Activated naive CD4-positive, alpha-beta T cell treated with anti-CD3 and anti-CD28 coated beads, Interleukin-2, amount 50 U/mL, for 16 hours (primary cell): ENCODE measurements around the gene EFCAB13.

ENCODE experiments used
- DNase-seq: peaks from one replicate; pipeline ENCODE4 v3.0.0-alpha.2; 2020

Gene EFCAB13, protein sequence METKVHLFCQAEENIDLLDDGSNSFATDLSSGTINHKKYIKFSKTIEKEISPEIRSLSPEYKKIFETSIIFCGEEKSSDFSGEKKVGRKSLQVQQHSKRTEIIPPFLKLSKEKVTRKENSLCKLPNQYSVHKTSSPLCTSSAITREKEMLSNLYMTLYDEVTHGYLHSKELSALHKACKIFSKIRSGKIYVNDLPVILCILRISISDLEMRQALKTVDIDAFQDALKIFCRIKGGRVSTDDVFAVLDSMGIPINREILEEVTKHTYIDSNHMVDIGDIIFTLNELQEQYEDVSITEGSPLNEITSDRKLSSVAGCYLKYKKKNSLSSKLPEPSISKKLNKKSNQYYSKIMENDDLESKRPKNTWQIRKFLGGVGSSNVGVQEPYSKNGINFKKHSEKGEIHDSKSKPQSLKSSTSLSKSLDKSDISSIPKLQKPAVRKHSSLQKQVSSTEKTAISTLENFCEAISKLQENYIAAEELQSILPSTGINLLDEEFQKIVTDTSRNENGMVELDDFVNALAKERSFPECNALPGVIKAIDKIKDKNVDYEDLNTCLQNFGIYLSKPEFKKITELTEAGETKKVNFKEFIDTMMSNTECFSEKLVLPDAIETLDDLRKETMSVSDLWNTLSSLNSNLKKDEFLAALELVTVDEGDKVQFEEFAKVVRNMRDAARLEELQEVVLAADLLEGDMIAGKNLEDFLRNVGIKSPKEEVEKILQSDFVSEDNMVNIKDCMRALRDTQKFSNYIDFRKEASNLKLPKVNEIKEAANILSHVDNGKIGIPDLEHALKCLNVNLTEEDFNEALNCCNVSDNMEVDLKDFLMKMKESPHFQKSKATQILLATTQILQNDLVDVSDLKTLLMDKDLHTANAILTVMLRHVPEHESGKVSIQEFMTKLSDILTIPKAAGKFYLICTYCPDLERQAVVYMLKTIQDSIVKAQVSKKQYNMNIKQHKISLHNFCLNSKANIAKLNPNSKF

DNA sequence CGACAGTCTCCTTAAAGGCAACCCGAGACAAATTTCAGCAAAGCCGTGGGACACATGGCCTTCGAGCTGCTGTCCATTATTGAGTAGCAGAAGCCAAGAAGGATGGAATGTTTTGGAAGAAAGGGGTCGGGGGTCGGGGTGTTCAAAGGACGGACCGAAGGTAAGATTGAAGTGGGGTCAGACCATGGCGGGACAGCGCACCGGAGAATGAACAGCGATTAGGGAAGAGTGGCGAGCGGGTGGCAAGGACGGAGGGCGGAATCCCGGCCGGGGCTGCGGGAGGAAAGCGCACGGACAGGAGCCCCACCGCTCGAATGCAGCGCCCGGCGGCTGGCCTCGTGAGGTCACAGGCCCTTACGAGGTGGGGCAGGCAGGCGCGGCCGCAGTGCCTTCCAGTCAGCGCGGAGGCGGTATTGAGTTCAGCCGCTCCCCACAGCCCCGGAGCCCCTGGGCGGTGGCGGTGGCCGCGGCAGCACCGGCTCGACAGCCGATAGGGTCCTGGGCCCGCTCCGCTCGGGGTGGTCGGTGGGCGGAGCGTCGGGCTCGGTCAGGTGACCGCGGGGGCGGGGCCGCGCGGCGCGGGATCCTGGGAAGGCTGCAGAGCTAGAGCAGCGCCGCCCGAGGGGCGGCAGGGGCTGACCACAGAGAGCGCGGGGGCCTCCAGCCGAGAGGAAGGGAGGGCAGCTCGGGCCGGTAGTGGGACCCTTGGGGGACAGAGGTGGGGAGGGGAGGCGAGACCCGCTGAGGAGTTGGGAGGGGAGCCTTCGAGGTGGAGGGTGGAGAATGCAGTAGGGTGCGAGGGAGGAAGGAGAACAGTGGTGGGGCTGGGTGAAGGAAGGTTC, at the start of gene EFCAB13:
Gene EFCAB13 (plus strand): TSS at position 574 of the 842 bp plus-strand sequence. CDS start 4,399 bp downstream, outside the sequence.
- peak; percentile 82 for DNase-seq

DNA sequence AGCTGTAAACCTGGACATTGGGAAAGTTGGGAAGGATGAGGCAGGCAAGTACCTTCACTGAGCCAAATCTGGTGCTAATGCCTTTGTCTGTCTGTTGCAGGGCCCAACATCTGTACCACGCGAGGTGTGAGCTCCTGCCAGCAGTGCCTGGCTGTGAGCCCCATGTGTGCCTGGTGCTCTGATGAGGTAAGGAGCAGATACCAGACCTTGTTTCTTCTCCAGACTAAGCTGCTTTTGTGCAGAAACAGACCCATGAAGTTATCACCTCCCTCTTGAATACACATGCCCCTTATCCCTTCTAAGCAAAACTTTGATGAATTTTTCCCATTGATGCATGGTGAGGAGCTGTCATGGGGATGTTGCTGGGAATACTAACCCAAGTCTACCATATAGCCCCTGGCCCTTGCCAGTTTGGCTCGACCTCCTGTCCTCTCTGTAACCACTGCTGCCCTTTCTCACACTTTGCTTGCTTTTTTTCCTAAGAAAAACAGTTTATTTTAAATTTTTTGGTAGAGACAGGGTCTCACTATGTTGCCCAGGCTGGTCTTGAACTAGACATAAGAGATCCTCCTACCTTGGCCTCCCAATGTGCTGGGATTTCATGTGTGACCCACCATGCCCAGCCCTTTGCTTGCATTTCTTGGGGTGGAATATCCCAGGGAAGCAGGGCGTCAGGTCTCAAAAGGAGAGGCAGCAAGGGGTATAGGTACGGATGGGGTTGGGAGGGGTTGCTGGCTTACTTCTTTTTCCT, 49.3 kb upstream of the EFCAB13 start:
- DNase-seq: no peak

DNA sequence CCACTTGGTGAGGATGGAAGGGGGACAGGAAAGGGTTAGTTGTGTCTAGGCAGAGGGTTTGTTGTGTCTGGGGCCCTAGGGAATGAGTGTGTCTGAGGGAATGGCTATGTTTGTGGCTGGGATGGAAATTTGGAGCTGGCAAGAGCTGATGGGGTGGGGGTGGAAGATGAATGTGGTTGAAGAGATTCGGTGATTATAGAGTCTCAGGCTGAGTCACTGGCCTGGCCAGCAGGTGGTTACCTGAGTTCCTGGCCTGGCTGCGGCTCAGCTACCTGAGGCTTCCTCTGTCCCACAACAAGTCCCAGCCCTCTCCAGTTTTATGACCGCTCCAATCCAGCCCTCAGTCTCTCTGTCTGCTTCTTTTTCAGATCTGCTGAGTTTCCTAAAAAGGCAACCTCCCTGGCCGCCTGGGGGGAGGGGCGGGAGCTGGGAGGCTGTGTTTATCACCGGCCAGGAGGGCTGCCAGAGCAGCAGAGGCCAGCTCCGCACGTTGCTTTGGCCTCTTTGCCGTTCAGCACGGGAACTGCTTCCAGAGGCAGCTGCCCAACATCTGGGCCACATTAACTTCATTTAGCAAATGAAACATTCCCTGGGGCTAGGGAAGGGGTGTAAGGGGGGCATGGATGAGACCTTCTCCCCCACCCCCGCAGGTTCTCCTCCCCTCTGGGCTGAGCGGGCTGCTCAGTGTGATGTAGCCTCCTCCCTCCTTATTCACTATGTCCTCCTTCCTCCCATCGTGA, 48.3 kb upstream of the EFCAB13 start:
- no peak for DNase-seq

DNA sequence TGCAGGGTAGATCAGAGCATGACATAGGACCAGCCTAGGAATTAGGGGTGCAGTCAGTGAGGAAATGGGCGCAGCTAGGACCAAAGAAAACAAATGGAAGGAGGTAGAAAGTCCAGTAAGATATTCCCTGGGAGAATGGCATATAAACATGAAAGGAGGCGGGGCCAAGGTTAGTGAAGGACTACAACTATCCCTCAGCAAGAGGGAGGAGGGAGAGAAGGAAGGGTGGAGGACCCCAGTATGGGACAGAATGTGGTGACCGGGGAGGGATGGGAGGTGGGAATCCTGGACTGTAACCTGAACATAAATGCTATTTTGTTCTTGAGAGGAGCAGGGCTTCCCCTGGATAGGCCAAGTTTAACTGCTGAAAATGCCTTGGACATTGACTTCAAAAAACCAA, 47.3 kb upstream of the EFCAB13 start:
- DNase-seq: no peak

GRCh38 chr17:47276868-47277267, 46.9 kb upstream of the EFCAB13 start:
- DNase-seq: no peak

DNA sequence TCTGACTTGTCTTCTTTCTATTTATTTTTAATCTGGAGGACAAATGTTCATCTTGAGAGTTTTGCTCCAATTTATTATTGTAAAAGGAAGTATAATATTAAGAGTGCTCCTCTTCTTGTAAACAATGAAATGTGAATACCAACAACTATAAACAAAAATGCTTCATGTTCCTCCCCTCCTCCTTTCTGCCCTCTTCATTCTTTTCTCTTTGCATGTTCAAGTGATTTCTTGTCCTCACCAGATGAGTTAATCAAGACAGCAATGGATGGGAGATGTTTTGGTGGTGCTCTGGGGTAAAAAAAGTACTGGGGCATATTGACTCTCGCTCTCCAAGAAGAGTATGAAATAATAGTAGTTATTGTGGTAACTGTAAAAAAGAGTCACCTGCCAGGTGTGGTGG, 45.8 kb upstream of the EFCAB13 start:
- no peak for DNase-seq

DNA sequence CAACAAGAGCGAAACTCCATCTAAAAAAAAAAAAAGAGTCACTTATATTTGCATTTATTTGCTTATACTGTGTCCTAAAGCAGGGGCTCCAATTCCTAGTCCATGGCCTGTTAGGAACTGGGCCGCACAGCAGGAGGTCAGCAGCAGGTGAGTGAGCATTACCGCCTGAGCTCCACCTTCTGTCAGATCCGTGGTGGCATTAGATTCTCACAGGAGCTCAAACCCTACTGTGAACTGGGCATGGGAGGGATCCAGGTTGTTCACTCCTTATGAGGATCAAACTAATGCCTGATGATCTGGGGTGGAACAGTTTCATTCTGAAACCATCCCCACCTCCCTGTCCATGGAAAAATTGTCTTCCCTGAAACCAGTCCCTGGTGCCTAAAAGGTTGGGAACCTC, 45.2 kb upstream of the EFCAB13 start:
- no peak for DNase-seq

DNA sequence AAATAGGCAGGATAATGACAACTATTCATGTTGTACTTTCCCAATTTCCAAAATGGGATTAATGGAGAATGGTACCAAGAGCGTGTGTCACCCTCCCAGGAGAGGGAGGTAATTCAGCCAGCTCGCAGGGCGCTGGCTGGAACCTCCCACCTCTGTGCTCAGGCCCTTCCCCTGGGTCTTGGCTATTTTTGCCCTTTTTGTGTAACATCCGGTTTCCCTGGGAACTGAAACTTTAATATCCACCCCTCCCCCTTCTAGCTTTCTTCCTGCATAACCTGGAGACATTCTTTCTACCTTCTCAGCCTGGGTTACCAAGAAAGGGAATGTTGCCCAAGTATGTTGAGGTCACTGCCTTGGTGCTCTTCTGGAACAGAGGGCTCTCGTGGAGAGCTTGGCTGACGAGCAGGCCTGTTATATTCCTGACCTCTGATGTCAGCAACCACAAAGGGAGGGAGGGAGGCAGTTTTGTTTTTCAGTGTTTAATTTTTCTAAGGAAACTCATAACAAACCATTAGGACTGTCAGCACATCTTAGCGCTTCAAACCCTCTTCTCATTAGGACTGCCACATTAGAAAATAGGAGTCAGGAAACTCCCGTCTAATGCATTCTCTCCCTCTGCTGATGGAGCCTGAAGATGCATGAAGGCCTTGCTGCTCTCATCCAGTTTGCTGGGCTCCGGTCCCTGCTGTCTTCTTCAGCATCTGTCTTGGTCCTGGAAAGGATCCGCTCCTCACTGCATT, 44.5 kb upstream of the EFCAB13 start:
- DNase-seq: no peak

DNA sequence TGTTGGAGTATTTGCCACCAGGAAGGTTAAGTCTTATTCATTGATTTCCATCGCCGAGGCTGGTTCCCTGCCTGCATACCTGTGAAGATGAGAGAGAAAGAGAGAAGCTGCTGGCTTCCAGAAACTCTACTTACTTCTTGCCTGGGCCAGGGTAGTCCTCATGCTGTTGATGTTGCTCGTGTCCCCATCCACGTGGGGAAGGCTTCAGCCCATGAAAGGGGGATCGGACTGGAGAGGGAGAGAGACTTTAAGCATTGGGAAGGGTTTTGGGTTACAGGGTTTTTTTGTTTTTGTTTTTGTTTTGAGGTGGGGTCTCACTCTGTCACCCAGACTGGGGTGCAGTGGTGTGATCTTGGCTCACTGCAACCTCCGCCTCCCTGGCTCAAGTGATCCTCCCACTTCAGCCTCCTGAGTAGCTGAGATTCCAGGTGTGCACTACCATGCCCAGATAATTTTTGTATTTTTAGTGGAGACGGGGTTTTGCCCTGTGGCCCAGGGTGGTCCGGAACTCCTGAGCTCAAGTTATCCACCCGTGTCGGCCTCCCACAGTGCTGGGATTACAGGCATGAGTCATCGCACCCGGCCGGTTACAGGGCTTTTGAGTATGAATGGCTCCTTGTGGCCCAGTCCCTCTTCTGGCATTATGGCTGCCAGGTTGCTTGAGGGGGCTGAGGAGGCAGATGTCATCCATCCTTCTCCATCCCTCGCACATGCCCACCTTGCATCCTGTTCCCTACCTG, 43.5 kb upstream of the EFCAB13 start:
- DNase-seq: no peak

DNA sequence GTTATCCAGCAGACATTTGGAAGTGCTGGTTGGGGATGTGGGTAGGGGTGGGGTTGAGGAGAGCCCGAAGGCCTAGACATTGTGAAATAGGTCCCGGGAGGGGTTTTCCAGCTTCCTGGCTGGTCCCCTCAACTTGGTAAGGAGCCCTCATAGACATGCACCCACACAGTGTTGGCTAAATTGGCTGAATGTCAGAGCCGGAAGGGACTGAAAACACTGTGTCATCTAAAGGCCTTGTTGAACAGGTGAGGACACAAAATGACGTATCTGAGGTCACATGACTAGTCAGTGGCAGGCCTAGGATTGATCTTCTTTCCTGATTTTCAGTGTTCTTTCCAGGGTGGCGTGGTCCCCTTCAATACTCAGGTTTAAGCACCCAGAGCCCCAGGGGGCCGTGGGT, 42.5 kb upstream of the EFCAB13 start:
- no peak for DNase-seq

GRCh38 chr17:47285003-47285402, 38.8 kb upstream of the EFCAB13 start:
- DNase-seq: no peak

- DNase-seq: no peak
Measured at GRCh38 chr17:47286198-47286914, 37.4 kb upstream of the EFCAB13 start.

GRCh38 chr17:47287068-47287467, 36.7 kb upstream of the EFCAB13 start:
- no peak for DNase-seq

DNA sequence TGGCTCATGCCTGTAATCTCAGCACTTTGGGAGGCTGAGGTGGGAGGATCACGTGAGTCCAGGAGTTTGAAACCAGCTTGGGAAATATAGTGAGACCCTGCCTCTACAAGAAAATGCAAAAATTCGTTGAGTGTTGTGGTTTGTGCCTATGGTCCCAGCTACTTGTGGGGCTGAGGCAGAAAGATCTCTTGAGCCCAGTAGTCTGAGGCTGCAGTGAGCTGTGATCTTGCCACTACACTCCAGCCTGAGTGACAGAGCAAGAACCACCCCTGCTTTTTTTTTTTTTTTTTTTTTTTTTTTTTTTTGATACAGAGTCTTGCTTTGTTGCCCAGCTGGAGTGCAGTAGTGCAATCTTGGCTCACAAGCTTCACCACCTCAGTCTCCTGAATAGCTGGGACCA, 36.1 kb upstream of the EFCAB13 start:
- DNase-seq: no peak

DNA sequence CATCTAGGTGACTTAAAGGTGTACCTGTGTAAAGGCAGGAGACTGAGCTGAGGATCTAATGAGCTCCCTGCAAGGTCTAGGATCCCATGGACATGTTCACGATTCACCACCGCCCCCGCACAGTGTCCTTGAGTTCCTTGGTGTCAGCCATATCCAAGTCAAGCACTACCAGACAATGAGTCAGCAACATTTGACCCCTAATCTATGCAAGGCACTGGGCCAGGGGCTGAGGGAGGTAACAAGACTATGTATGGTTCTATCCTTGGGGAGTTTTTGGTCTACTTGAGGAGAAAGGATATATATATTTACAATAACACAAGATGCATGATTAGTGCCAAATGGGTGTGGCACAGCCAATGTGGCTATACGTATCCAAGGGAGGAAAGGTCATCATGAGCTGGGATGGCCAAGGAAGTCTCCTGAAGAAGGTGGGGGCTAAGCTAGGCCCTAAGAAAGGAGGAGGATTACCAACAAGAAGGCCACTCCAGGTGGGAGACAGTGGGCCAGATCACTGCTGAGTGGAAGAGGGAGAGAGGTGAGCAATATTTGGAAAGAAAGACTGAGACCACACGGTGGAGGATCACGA, 35.1 kb upstream of the EFCAB13 start:
- DNase-seq: no peak

GRCh38 chr17:47289302-47289701, 34.5 kb upstream of the EFCAB13 start:
- no peak for DNase-seq

DNA sequence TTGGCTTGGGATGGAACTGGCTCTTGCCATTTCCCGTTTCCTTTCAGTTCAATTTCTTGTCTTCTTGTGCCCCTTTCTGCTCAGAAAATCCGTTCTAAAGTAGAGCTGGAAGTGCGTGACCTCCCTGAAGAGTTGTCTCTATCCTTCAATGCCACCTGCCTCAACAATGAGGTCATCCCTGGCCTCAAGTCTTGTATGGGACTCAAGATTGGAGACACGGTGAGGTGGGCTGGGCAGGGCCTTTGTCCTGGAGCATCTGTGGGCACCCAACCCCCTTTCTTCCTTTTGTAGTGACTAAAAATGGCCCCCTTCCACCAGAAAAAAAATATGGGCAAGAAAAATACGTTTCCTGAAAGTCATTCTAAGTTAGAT, 32.9 kb upstream of the EFCAB13 start:
- DNase-seq: no peak

DNA sequence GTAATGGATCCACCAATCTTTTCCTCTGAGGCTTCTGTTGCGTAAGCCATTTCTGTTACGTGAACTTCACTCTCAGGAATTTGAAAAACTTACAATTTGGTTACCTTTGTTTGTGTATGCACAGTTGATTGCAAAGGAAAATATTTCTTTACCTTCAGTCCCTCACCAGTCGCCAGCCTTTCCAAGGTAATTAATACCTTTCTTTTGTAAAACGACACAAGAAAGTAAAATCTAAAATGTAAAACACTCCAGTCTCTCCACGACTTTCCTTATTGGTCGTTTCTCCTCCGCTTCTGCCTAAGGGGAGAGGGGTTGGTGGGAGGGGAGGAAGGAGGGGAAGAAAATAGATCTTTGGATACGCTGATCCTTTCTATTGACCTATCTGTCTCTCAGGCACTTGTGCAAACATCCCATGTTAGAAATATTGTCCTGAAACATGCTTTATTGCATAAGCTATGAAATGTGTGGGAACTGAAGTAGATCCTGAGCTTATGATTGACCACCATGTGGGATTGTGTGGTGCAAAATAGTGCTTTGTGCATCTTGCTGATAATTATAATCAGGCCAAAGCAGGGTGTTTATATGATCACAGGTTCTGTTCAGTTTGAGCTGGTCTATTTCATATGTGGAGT, 32.4 kb upstream of the EFCAB13 start:
- no peak for DNase-seq
